HG03520 (cell line): ENCODE measurements around the gene FREY1.

Experiments
- ATAC-seq: cut with Tn5 transposase; IDR thresholded peaks from one replicate; pipeline ENCODE4 v1.9.1; 2021; ENCODE audit warnings: mild to moderate bottlenecking, moderate library complexity; ENCODE audit not compliant: unreplicated experiment

FREY1 gene

GRCh38 chr11:45929486-45930030 is 22.5 kb upstream of the FREY1 start:
- ATAC-seq = peak; percentile 12

GRCh38 chr11:45928535-45929215 is 21.6 kb upstream of the FREY1 start:
- ATAC-seq = no peak

- ATAC-seq = no peak
These were observed 20.8 kb upstream of the FREY1 start for GRCh38 chr11:45927684-45928413.

GRCh38 chr11:45927332-45927683 is 20.2 kb upstream of the FREY1 start:
- no peak for ATAC-seq

- ATAC-seq = no peak
These were observed 19.7 kb upstream of the FREY1 start for GRCh38 chr11:45926536-45927331.

- ATAC-seq = no peak
These were observed 18.9 kb upstream of the FREY1 start for GRCh38 chr11:45926001-45926401.

GRCh38 chr11:45925550-45925949 is 18.5 kb upstream of the FREY1 start:
- no peak for ATAC-seq

- no peak for ATAC-seq
These were observed 17.9 kb upstream of the FREY1 start for GRCh38 chr11:45924927-45925326.

GRCh38 chr11:45924036-45924915 is 17.2 kb upstream of the FREY1 start:
- no peak for ATAC-seq

GRCh38 chr11:45922425-45923082 is 15.5 kb upstream of the FREY1 start, which contains the start of gene LARGE2:
TSS of gene LARGE2 (plus strand) at chr11:45922656. CDS start at chr11:45922883, 227 bp downstream.
- no peak for ATAC-seq

GRCh38 chr11:45921561-45922424 is 14.7 kb upstream of the FREY1 start:
- ATAC-seq = no peak

- no peak for ATAC-seq
These were observed 13.7 kb upstream of the FREY1 start for GRCh38 chr11:45920531-45921477.

- no peak for ATAC-seq
These were observed 12.9 kb upstream of the FREY1 start for GRCh38 chr11:45919806-45920530.

- ATAC-seq = no peak
These were observed 12.0 kb upstream of the FREY1 start for GRCh38 chr11:45918962-45919675.

- ATAC-seq = no peak
These were observed 11.4 kb upstream of the FREY1 start for GRCh38 chr11:45918331-45918941.
